Superior temporal gyrus (tissue), 1 donor: ENCODE measurements around the gene ADGRG7.
"Not testable (repeated sequence)": the region's sequence is repeated elsewhere in the genome, so short reads cannot be mapped to it uniquely, and the experiment has no call there.

ENCODE experiments used
- DNase-seq: peaks from one replicate; pipeline ENCODE4 v3.0.0-alpha.2; 2016; ENCODE audit errors: extremely low spot score

Gene ADGRG7, protein sequence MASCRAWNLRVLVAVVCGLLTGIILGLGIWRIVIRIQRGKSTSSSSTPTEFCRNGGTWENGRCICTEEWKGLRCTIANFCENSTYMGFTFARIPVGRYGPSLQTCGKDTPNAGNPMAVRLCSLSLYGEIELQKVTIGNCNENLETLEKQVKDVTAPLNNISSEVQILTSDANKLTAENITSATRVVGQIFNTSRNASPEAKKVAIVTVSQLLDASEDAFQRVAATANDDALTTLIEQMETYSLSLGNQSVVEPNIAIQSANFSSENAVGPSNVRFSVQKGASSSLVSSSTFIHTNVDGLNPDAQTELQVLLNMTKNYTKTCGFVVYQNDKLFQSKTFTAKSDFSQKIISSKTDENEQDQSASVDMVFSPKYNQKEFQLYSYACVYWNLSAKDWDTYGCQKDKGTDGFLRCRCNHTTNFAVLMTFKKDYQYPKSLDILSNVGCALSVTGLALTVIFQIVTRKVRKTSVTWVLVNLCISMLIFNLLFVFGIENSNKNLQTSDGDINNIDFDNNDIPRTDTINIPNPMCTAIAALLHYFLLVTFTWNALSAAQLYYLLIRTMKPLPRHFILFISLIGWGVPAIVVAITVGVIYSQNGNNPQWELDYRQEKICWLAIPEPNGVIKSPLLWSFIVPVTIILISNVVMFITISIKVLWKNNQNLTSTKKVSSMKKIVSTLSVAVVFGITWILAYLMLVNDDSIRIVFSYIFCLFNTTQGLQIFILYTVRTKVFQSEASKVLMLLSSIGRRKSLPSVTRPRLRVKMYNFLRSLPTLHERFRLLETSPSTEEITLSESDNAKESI

DNA sequence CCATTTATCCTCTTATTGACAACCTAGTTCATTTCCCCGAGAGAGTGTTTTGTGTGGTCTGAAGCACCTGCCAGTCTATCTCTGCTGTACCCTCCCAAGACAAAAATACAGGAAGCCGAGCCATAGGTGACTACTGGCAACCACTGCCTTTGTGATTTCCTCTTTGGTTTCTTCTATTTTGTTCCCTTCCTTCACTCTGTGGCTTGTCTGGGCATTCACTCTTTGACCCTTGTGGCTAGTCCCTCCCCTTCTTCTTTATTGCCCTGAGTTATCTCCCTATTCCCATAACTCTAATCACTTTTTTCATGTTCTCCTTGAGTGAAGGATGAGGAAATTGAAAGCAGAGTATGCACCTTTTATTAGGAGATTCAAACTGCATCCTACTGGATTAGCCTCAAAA is at the start of gene ADGRG7:
TSS of gene ADGRG7 (plus strand) at position 297 of the 400 bp plus-strand sequence. CDS start 256 bp downstream, outside the sequence.
- DNase-seq, result no peak

DNA sequence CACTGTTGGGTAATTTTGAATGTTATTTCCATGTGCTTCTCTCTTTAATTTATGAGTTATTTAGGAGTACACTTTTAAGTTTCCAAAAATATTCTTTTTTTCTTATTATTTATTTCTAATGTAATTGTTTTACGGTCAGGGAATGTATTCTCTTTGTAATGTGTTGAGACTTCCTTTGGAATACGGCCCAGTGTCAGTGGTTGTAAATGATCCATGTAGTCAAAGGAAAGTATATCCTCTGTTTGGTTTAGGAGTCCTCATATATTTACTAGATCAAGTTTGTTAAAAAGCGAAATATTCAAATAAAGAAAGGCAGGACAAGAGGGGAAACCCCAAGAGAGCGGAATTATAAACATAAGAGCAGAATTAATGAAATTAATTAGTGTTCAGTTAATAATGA is 49.0 kb upstream of the ADGRG7 start:
- DNase-seq, result no peak

DNA sequence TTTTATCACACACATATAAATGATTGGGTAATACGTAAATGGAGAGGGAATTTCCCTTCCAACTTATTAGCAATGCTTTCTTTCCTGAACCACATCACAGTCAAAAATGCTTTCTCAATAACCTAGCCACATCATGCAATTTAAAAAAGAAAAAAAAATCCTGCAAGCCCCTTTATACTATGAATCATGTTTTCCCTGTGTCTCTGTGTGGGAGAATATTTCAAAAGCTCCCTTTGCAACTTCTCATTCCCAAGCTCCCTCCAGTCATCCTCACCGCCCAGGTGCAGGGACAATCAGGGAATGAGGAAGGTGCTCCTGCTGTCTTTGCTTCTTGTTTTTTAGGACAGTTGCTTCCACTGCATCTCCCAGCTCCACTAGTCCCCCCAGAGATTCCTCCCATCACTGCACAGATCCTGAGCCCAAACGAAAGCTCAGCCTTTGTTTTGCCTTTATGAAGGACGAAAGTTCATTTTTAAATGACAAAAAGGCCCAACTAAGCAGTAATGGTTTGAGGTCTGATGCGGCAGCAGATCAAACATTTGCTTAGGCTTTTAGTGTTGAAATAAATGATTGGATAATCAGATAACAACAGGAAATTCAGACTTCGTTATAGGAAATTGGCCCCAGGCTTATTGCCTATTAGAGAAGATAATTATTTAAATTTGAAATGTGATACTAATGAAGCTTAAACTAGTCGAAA is 47.8 kb upstream of the ADGRG7 start:
- no peak for DNase-seq

DNA sequence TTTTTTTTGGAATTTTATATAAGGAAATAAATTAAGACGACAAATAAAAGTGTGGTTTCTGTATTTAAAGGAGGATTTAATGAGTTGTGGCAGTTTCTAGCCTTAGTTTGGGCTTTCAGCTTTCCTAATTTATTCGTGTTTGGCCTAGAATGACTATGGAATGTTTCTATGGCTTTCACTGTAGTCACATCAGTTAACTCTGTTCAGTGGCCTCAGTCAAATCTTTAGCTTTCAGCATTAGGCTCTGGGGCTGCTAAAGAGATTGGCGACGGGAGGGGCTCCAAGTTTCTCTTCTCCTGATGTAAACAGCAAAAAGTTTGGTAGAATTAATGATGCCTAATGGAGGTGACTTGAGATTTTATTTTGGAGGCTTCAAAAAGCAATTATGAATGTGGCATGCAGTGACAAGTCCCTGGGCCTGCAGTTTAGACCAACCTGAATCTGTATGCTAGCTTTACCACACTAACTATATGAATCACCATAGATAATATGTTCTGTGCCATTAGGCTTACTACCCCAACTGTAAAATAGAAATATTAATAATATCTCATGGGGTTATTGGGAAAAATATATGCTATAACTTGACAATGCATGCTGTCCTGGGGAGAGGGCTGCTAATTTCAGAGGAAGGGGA is 47.1 kb upstream of the ADGRG7 start:
- no peak for DNase-seq

DNA sequence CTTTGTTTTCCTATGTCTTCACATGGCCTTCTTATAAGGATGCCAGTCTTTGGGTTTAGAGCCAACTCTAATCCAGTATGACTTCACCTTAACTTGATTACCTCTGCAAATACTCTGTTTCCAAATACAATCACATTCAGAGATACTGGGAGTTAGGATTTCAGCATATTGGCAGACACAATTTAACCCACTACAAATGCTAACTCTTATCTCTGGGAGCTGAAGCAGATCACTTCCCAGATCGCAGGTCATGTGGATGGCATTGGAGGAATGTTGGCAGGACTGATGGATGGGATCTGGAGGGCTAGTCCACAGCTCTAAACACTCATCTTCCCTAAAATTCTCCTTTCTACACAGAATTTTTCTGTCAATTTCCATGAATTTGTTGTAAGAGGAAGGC is 46.2 kb upstream of the ADGRG7 start:
- DNase-seq, result no peak

DNA sequence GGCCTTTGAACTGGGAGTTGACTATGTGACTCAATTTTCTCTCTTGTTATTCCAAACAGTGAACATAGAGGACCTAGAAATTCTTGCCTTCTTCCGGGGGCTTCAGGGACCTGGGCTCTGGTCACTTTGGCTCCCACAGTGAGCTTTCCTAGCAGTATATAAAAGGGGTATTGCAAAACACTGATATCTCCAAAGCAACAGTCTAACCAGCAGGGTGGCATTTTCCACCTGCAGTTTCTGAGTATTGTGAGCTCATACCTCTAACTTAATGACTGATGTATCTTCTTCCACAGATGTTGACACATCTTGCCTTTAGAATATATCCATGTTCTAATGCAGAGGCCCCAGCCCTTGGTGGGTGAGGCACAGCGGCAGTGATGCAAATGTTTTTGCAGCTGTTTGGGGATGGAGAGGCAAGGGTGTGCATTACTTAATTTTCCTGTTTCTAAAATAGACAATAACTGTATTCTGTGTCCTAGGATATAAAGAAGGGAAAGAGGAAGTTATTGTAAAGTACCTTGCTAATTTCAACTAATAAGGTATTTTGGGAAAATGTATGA is 45.7 kb upstream of the ADGRG7 start:
- DNase-seq, result no peak

DNA sequence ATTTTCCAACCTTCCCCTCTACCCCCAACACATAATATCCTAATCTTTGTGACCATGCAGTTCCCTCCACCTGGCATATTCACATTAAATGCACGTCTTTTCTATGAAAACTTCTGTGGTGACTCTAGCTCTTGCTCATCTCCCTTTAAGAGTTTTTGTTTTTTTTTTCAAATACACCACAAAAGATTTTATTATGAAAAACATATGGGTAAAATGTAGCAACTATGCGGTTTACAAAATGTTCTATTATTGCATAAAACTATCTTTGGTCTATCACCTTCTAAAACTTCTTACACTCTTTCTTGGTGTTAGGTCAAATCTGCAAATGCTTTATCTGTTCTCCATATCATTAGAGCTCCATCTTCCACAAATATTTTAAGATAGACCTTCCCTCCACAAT is 38.6 kb upstream of the ADGRG7 start:
- DNase-seq, result no peak

DNA sequence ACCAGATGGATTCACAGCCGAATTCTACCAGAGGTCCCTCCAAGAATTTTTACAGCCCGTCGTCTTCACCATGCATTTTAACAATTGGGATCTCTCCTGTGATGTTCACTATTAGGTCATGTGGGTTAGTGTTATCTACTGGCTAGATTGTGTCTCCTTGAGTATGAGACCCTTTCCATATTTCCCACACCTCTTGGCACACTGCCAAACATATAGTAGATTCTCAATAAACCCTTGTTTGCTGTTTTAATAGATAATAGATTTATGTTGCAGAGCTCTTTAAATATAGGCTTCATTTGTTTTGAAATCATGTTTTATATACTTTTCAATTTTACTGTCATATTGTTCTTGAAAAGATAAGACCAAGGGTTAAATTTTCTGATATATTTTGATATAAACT is 34.9 kb upstream of the ADGRG7 start:
- DNase-seq, result no peak

DNA sequence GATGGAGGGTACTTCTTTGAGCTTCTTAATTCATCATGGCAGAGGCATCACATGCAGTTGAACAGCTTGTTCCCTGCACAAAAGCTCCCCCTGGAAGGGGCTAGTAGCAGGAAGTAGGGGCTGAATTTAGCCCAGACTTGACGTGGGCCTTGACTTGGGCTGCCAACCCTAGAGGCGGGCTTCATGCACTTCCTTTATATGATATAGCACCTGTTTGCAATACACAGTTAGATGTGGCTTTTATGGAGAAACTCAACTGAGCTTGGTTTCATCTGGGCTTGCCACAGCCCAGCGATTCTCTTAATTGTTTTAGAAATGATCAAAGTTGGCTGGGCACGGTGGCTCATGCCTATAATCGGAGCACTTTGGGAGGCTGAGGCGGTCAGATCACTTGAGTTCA is 33.7 kb upstream of the ADGRG7 start:
- DNase-seq, result no peak

DNA sequence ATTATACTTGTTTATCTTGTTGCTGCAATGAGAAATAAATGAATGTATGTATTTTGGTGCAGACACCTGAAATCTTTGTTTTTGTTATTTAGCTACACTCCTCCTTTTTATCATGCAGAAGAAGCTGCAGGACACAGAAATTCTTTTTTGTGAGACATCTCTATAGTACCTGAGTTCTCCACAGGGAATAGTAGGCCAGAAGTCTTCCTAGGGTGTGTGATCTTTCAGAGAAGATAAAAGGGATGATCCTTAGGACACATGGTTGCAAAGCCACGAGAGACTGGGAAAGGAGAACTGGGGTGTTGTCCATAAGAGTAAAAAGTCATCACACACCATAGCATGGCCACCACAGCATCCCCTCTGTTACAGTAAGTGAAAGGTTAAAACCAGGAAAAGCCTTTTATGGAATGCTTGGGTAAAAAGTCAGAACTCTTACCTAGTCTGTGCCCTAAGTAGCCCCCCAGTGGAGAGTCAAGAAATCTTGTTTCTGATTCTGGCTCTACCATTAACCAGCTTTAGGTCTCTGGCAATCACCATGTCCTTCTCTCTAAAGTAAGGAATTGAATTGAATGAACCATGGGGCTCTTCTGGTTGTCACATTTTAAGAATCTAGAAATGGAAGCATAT is 31.9 kb upstream of the ADGRG7 start:
- no peak for DNase-seq

DNA sequence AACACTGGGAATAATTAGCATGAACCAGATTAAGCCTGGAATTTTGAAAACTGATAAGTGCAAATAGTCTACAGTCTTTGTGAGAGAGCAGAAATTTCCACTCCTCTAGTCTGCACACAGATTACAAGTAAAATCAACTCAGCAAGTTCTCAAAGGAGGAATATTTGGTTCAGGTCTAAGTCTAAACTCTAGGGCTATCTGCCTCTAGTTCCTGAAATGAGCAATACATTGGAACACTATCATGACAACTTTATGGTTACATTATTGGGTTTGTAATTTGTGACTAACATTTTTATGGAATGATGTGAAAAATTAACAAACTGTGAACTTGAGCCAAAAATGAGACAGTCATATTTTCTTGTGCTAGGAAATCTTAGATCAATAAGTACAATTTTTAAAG is 30.8 kb upstream of the ADGRG7 start:
- no peak for DNase-seq

DNA sequence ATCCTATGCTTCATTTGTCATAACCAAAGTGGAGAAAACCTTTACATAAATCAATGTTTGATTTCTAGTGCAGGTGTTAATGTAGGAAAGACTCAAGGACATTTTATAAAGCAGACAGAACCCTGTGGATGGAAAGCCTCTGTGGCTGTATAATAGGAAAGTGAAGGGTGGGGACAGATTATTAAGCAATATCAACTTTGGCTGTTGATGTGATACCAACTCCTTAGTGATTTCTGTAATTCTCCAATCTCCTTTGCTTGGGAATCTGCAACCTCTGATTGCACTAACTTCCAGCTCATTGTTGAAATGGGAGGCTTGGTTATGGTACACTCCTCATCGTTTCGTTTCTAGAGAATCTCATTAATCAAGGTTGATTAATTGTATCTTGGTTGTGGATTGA is 29.3 kb upstream of the ADGRG7 start:
- DNase-seq, result no peak

DNA sequence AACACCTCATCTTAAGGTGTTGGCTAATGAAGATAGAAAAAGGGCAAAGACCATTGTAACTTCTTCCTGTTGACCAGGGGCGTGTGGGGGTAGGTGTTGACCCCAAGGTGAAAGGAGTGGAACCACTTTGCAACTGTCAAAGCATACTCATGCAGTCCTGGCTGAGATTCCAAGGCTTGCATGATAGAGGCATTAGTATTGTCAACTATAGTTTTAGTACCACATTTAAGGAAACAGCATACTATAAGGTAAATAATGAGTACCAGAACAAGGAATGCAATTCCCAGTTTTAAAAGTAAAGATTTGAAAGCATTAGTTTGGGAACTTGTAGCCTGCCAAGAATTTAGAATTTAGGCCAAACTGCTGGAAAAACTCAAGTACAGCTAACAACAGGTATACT is 27.8 kb upstream of the ADGRG7 start:
- DNase-seq, result no peak

DNA sequence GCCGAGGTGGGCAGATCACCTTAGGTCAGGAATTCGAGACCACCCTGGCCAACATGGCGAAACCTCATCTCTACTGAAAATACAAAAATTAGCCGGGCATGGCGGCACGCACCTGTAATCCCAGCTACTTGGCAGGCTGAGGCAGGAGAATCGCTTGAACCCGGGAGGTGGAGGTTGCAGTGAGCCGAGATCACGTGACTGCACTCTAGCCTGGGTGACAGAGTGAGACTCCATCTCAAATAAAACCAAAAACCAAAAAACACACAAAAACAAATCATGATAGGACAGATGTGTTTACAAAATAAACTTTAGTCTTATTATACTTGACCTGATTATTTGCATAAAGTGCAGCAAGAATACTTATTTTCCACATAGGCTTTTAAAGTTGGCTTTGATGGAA is 27.2 kb upstream of the ADGRG7 start:
- not testable (repeated sequence) for DNase-seq

DNA sequence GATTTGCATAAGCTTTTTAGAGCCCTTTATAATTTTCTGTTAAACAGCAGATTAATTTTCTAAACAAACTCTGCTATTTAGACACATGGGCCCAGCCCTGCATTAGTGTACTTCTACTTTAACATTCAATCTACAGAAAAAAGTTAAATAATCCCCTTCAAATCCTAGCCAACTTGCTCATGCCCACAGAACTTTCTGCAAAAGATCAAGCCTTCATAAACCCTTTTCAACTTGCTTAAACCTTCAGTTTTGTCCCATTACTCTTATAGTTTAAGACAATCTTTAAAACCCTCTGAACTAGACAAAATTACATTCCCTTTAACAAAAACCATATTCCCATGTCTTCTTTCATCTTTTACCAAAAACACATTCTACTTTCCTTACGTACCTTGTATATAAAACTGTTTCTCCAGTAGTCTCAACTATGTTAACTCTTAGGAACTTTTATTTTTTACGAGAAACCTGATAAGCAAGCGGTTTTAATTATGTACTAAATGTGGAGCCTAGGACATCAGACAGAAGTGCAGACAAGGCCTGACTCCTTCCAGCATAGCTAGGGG is 25.2 kb upstream of the ADGRG7 start:
- DNase-seq, result no peak

DNA sequence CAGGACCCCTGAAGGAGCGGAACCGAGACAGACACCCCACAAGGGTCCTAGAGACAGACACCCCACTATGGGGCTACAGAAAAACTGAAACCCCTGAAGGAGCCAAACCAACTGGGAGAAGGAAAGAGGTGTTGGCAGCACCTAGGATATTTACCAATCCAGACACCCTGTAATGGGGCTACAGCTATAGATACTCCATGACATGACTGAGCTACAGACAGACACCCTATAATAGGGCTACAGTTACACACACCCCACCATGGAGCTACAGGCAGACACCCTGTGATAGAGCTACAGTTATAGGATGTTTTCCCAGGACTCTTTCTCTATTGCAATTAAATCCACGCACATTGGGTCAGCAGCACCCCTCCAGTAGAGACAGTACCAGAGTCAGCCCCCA is 22.6 kb upstream of the ADGRG7 start:
- no peak for DNase-seq

DNA sequence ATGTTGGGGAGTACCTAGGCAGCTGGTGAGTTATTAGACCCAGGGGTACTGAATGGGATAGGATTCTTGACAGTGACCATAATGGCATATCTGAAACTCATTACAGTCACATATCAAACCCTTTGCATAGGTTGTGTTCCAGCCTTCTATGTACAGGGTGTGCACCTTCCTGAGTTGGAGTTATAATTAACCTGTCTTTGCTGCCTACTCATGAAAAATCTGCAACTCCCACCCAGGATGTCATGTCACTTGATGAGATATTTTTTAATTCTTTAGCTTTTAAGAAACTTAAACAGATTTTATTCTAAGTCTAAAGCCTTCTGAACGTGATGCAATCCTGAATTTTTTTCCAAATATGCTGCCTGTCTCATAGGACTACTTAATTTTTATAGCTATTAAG is 21.1 kb upstream of the ADGRG7 start:
- DNase-seq, result no peak

DNA sequence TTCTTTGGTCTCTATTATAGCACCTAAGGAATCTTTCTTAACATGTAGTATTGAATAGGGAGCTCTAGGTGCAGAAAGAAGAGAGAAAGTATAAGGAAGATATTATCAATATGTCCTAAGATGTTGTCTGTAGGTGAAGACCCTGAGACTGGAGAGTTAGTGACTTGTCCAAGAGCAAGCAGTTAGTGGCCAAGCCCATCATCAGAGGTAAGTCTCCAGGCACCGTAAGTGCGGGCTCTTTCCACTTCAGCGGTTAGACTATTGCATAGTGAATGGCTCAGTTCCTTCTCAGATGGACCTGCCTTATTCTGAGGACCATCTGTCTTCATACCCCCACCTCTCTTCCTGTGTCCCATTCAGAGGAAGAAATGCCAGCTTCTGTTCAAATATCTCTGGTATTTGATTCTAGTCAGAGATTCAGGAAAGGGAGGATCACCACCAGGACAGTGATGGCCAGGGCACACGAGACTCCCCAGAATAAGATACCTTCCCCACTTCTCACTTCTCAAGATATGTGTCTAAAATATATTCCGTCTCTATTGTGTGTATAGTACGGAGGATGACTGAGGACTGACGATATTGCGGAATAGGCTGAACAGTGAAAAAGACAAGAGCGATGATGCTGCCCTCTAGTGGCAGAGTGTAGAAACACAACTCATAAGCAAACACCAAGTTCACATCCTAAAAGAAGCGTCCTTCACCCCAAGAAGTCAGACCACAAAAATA is 19.1 kb upstream of the ADGRG7 start:
- peak; percentile 93 for DNase-seq

DNA sequence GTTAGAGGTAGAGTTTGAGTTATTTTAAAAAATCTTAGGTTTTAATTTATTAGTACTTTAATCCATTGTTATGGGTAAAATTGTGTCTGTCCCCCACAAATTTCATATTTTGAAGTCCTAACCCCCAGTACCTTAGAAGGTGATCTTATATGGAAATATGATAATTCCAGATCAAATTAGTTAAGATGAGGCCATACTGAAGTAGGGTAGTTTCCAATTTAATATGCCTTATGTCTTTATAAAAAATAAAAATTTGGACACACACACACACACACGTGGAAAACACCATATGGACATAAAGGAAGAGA is 18.6 kb upstream of the ADGRG7 start:
- DNase-seq, result no peak

DNA sequence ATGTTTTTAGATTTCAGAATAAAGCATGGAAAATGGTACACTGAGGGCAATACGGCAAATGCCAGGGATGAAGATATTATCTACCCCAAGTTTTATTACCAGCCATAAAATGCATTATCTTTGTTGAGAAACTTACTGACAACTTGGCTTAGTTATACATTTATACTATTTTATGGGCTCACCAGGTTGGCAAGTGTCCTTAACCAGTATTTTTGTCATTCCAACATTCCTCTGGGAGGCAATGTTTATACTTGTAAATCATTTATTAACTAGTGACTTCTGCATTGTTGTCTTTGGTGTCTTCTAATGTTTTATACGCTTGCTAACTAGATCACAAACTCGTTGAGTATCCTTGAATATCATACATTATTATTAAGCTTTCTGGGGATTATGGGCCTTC is 18.0 kb upstream of the ADGRG7 start:
- no peak for DNase-seq
